ENCODE results near the gene ESM1.

Gene ESM1

DNA sequence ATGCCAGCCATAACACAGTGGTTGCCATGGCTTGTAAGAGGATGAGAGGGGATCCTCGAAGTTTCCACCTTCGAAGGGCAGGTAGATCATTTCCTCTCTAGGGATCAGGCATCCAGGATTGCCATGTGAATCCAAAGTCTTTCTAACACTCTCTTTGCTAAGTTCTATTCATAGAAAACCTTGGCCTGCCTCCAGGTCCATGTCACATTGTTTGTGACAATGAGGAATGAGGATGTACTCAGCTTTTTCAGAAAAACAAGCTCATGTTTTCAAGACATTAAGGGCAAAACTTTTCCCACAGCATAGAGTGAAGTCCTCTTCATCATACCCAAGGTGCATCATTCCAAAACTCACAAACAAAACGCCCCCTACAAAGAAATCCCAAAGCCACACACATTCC lies 19.6 kb downstream of the ESM1 start:
- Histone ChIP-seq H3K18ac (ENCODE audit: low read length) (no peak overlapping the region), H3K9me3 (replicated peaks in 1 of 2; ENCODE audit: control insufficient read depth in 2 of 2, insufficient read depth in 1 of 2, low read depth in 1 of 2, low read length in 2 of 2) (no peaks in the 10 kb centered on the region), H3K23ac (ENCODE audit: low read depth, low read length, poor library complexity) (no peak overlapping the region), H3K4me1 (ENCODE audit: control insufficient read depth in 2 of 2, insufficient read depth in 1 of 2, low read depth in 1 of 2, low read length in 2 of 2) (no peaks in the 10 kb centered on the region), H4K91ac (ENCODE audit: low read depth, low read length, poor library complexity) (no peak overlapping the region), H3K14ac (ENCODE audit: low read length) (no peak overlapping the region), H3K27ac (replicated peaks; ENCODE audit: low read length) (no peak overlapping the region), H3K27me3 (ENCODE audit: control insufficient read depth in 3 of 3, insufficient read depth in 3 of 3, low read depth in 1 of 3, low read length in 3 of 3) (no peaks in the 10 kb centered on the region), H3K79me1 (ENCODE audit: low read depth, low read length) (no peaks in the 10 kb centered on the region), H2AK5ac (ENCODE audit: low read depth, low read length) (no peak overlapping the region), H2BK15ac (ENCODE audit: low read length) (no peak overlapping the region), H2AFZ (ENCODE audit: low read length) (no peak overlapping the region), H3K36me3 (replicated peaks in 1 of 2; ENCODE audit: control insufficient read depth in 2 of 2, insufficient read depth in 2 of 2, low read length in 2 of 2) (no peaks in the 10 kb centered on the region), H2BK12ac (ENCODE audit: low read length) (no peak overlapping the region), H3K4ac (ENCODE audit: low read length) (no peak overlapping the region), H2BK5ac (ENCODE audit: low read length) (no peak overlapping the region), H3K9ac (ENCODE audit: low read depth, low read length, poor library complexity) (no peak overlapping the region), H4K8ac (ENCODE audit: low read depth, low read length) (no peak overlapping the region), H3K4me2 (ENCODE audit: insufficient read depth, low read length, poor library complexity, severe bottlenecking) (no peak overlapping the region), H2BK120ac (ENCODE audit: low read depth, low read length) (no peak overlapping the region), H3K4me3 (ENCODE audit: low read length in 2 of 2) (no peak overlapping the region)
- DNase-seq (ENCODE audit: low spot score), result no peak
- no CpG with 5 or more reads among the region's 3 CpGs for WGBS, 2 donors (ENCODE audit: extremely low coverage in 2 of 2, insufficient read length in 2 of 2, insufficient replicate concordance in 1 of 2)

DNA sequence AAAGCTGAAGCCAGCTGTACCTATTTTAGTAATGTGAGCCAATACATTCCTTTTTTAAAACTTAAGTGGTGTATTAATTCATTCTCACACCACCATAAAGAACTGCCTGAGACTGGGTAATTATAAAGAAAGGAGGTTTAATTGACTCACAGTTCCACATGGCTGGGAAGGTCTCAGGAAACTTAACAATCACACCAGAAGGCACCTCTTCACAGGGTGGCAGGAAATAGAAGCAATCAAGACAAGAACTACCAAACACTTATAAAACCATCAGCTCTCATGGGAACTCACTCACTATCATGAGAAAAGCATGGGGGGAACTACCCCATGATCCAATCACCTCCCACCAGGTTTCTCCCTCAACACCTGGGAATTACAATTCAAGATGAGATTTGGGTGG lies 21.0 kb downstream of the ESM1 start:
- Histone ChIP-seq H3K14ac (ENCODE audit: low read length) (no peak overlapping the region), H4K91ac (ENCODE audit: low read depth, low read length, poor library complexity) (no peak overlapping the region), H3K23ac (ENCODE audit: low read depth, low read length, poor library complexity) (no peak overlapping the region), H2BK120ac (ENCODE audit: low read depth, low read length) (no peak overlapping the region), H3K4me3 (ENCODE audit: low read length in 2 of 2) (no peak overlapping the region), H3K36me3 (replicated peaks in 1 of 2; ENCODE audit: control insufficient read depth in 2 of 2, insufficient read depth in 2 of 2, low read length in 2 of 2) (no peaks in the 10 kb centered on the region), H3K27ac (replicated peaks; ENCODE audit: low read length) (no peak overlapping the region), H2AFZ (ENCODE audit: low read length) (no peak overlapping the region), H3K27me3 (ENCODE audit: control insufficient read depth in 3 of 3, insufficient read depth in 3 of 3, low read depth in 1 of 3, low read length in 3 of 3) (no peaks in the 10 kb centered on the region), H3K9ac (ENCODE audit: low read depth, low read length, poor library complexity) (no peak overlapping the region), H3K4ac (ENCODE audit: low read length) (no peak overlapping the region), H2BK12ac (ENCODE audit: low read length) (no peak overlapping the region), H3K9me3 (replicated peaks in 1 of 2; ENCODE audit: control insufficient read depth in 2 of 2, insufficient read depth in 1 of 2, low read depth in 1 of 2, low read length in 2 of 2) (no peaks in the 10 kb centered on the region), H3K4me1 (ENCODE audit: control insufficient read depth in 2 of 2, insufficient read depth in 1 of 2, low read depth in 1 of 2, low read length in 2 of 2) (no peaks in the 10 kb centered on the region), H4K8ac (ENCODE audit: low read depth, low read length) (no peak overlapping the region), H3K79me1 (ENCODE audit: low read depth, low read length) (no peaks in the 10 kb centered on the region), H2AK5ac (ENCODE audit: low read depth, low read length) (no peak overlapping the region), H3K4me2 (ENCODE audit: insufficient read depth, low read length, poor library complexity, severe bottlenecking) (no peak overlapping the region), H2BK15ac (ENCODE audit: low read length) (no peak overlapping the region), H2BK5ac (ENCODE audit: low read length) (no peak overlapping the region), H3K18ac (ENCODE audit: low read length) (no peak overlapping the region)
- DNase-seq (ENCODE audit: low spot score), result no peak

DNA sequence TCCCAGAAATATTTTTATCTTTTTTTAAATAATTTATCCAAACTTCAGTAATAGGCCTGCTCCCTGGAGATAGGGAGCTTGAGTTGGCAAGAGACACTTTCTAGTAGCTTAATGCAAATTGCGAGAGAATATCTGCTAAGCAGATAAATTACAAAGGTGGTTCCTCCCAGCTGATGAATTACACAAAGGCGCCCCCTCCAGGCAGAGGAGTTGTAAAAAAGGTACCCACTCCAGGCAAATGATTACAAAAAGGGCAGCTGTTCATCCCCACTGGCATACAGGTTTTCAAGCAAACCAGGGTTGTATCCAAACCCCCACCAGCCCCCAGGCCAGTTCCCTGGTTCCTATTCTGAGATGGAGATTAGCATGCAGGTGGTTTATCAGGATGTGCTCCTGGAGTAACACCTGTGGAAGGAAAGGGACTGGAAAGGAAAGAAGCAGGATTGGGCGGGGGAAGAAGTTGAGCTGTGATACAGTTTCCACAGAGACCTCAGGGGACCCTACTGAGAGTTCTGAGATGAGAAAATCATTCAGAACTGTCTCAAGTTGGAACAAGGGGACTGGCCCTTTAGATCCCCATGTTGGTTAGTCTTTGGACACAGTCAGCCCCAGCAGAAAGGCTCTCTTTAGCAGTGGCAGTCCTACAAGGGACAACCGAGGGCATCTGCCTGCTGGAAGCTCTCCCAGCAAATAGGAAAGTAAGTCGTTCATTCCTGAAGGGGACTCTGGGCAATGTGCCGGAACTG lies 25.5 kb downstream of the ESM1 start:
- no peak for DNase-seq (ENCODE audit: low spot score)
- no peak overlapping the region for H3K4me2 ChIP-seq (ENCODE audit: insufficient read depth, low read length, poor library complexity, severe bottlenecking)

DNA sequence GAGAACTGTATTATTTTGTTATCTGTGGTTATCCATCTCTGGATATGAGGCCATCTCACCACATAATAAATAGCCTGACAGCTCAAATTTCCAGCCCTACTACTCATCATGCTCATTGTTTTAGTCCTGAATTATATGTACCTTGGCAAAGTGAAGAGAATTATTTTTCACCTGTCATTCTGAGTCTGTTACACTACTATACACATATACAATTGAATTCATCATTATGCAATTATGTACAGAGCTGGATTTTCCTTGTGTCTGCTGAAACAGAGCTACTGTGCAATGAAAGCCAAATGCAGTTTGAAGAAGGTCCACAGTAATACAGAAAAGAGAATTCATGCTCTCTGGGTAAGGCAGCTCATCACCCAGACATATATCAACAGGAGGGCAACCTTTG lies 28.5 kb downstream of the ESM1 start:
- Histone ChIP-seq H3K4me1 (ENCODE audit: control insufficient read depth in 2 of 2, insufficient read depth in 1 of 2, low read depth in 1 of 2, low read length in 2 of 2) (no peaks in the 10 kb centered on the region), H2AK5ac (ENCODE audit: low read depth, low read length) (no peak overlapping the region), H2BK120ac (ENCODE audit: low read depth, low read length) (no peak overlapping the region), H2BK5ac (ENCODE audit: low read length) (no peak overlapping the region), H3K9me3 (replicated peaks in 1 of 2; ENCODE audit: control insufficient read depth in 2 of 2, insufficient read depth in 1 of 2, low read depth in 1 of 2, low read length in 2 of 2) (peaks cover 0 to 1% of the 10 kb centered on the region in 2 donors), H3K4me2 (ENCODE audit: insufficient read depth, low read length, poor library complexity, severe bottlenecking) (no peak overlapping the region), H2AFZ (ENCODE audit: low read length) (no peak overlapping the region), H3K79me1 (ENCODE audit: low read depth, low read length) (no peaks in the 10 kb centered on the region), H3K27me3 (ENCODE audit: control insufficient read depth in 3 of 3, insufficient read depth in 3 of 3, low read depth in 1 of 3, low read length in 3 of 3) (no peaks in the 10 kb centered on the region), H3K4me3 (ENCODE audit: low read length in 2 of 2) (no peak overlapping the region), H2BK12ac (ENCODE audit: low read length) (no peak overlapping the region), H4K91ac (ENCODE audit: low read depth, low read length, poor library complexity) (no peak overlapping the region), H3K18ac (ENCODE audit: low read length) (no peak overlapping the region), H3K4ac (ENCODE audit: low read length) (no peak overlapping the region), H3K14ac (ENCODE audit: low read length) (no peak overlapping the region), H3K36me3 (replicated peaks in 1 of 2; ENCODE audit: control insufficient read depth in 2 of 2, insufficient read depth in 2 of 2, low read length in 2 of 2) (no peaks in the 10 kb centered on the region), H2BK15ac (ENCODE audit: low read length) (no peak overlapping the region), H4K8ac (ENCODE audit: low read depth, low read length) (no peak overlapping the region), H3K23ac (ENCODE audit: low read depth, low read length, poor library complexity) (no peak overlapping the region), H3K27ac (replicated peaks; ENCODE audit: low read length) (no peak overlapping the region), H3K9ac (ENCODE audit: low read depth, low read length, poor library complexity) (no peak overlapping the region)
- no peak for DNase-seq (ENCODE audit: low spot score)

More for the DNA sequence above, 25.5 kb downstream of the ESM1 start:
- Histone ChIP-seq H3K4me3 (ENCODE audit: low read length in 2 of 2) (no peak overlapping the region), H3K14ac (ENCODE audit: low read length) (no peak overlapping the region), H3K18ac (ENCODE audit: low read length) (no peak overlapping the region), H3K36me3 (replicated peaks in 1 of 2; ENCODE audit: control insufficient read depth in 2 of 2, insufficient read depth in 2 of 2, low read length in 2 of 2) (no peaks in the 10 kb centered on the region), H3K4me1 (ENCODE audit: control insufficient read depth in 2 of 2, insufficient read depth in 1 of 2, low read depth in 1 of 2, low read length in 2 of 2) (no peaks in the 10 kb centered on the region), H3K4ac (ENCODE audit: low read length) (no peak overlapping the region), H3K9ac (ENCODE audit: low read depth, low read length, poor library complexity) (no peak overlapping the region), H2BK5ac (ENCODE audit: low read length) (no peak overlapping the region), H3K79me1 (ENCODE audit: low read depth, low read length) (no peaks in the 10 kb centered on the region), H3K27me3 (ENCODE audit: control insufficient read depth in 3 of 3, insufficient read depth in 3 of 3, low read depth in 1 of 3, low read length in 3 of 3) (no peaks in the 10 kb centered on the region), H2BK120ac (ENCODE audit: low read depth, low read length) (no peak overlapping the region), H2BK15ac (ENCODE audit: low read length) (no peak overlapping the region), H3K9me3 (replicated peaks in 1 of 2; ENCODE audit: control insufficient read depth in 2 of 2, insufficient read depth in 1 of 2, low read depth in 1 of 2, low read length in 2 of 2) (peaks cover 0 to 1% of the 10 kb centered on the region in 2 donors), H4K8ac (ENCODE audit: low read depth, low read length) (no peak overlapping the region), H2BK12ac (ENCODE audit: low read length) (no peak overlapping the region), H3K27ac (replicated peaks; ENCODE audit: low read length) (no peak overlapping the region), H4K91ac (ENCODE audit: low read depth, low read length, poor library complexity) (no peak overlapping the region), H3K23ac (ENCODE audit: low read depth, low read length, poor library complexity) (no peak overlapping the region), H2AK5ac (ENCODE audit: low read depth, low read length) (no peak overlapping the region), H2AFZ (ENCODE audit: low read length) (peak overlapping the region; percentile 25)
- no CpG with 5 or more reads among the region's 6 CpGs for WGBS, 2 donors (ENCODE audit: extremely low coverage in 2 of 2, insufficient read length in 2 of 2, insufficient replicate concordance in 1 of 2)
